ENCODE results near the gene SAMD3. TPM values are rescaled to one million over a fixed set of nuclear protein-coding genes. Genes with fewer than 3 reads are reported as not detected.

Gene SAMD3
- total and polyA plus RNA-seq, 2 experiments from 2014 or later = 3.8 to 4.9 TPM

DNA sequence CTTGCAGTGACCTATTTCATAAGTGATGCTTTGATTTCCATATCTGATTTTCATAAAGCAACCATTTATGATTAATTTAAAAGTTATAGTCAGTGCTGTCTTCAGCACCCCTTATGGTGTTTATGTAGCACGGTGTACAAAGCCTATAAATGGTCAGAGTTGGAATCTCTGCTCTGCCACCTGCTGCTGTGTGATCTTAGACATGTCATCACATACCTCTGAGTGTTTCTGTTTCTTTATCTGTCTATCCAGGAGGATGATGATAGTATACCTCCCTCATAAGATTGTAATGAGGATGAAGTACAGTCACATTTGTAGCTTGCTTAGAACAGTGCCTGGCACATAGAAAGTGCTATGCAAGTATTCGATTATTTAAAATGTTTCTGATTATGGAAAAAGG, 100.5 kb downstream of the SAMD3 start:
- Mint-ChIP-seq H3K4me3 (no peak overlapping the region), H3K36me3 (ENCODE audit: low read depth) (no peaks in the 10 kb centered on the region), H3K27me3 (ENCODE audit: insufficient read depth, low read depth, poor library complexity) (no peaks in the 10 kb centered on the region), H3K4me1 (peaks cover 7% of the 10 kb centered on the region; the same call in 2 of the 3 replicates), H3K27ac (no peak overlapping the region), H3K9me3 (no peaks in the 10 kb centered on the region)
- H3K4me3 ChIP-seq = no peak overlapping the region
- DNase-seq (ENCODE audit: low spot score) (no peak), ATAC-seq (no peak)
- no peak overlapping the region for H3K27ac ChIP-seq (ENCODE audit: low read depth)
- no peaks in the 10 kb centered on the region for H3F3A ChIP-seq (replicated peaks; ENCODE audit: low read depth)
- no peak overlapping the region for H2AFZ ChIP-seq
- H3K79me2 ChIP-seq (replicated peaks; ENCODE audit: insufficient read depth) = no peaks in the 10 kb centered on the region
- H3K4me1 ChIP-seq (ENCODE audit: insufficient read depth) = 0 out of 2 replicates have a peak, but pooled peaks cover 2% of the 10 kb centered on the region
- TF ChIP-seq, protein P1, sequence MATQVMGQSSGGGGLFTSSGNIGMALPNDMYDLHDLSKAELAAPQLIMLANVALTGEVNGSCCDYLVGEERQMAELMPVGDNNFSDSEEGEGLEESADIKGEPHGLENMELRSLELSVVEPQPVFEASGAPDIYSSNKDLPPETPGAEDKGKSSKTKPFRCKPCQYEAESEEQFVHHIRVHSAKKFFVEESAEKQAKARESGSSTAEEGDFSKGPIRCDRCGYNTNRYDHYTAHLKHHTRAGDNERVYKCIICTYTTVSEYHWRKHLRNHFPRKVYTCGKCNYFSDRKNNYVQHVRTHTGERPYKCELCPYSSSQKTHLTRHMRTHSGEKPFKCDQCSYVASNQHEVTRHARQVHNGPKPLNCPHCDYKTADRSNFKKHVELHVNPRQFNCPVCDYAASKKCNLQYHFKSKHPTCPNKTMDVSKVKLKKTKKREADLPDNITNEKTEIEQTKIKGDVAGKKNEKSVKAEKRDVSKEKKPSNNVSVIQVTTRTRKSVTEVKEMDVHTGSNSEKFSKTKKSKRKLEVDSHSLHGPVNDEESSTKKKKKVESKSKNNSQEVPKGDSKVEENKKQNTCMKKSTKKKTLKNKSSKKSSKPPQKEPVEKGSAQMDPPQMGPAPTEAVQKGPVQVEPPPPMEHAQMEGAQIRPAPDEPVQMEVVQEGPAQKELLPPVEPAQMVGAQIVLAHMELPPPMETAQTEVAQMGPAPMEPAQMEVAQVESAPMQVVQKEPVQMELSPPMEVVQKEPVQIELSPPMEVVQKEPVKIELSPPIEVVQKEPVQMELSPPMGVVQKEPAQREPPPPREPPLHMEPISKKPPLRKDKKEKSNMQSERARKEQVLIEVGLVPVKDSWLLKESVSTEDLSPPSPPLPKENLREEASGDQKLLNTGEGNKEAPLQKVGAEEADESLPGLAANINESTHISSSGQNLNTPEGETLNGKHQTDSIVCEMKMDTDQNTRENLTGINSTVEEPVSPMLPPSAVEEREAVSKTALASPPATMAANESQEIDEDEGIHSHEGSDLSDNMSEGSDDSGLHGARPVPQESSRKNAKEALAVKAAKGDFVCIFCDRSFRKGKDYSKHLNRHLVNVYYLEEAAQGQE (IDR thresholded peaks at IDR 0.05; ENCODE audit: unreplicated experiment) = no peak
- H3K9me2 ChIP-seq (ENCODE audit: insufficient read depth) = peaks cover 3% of the 10 kb centered on the region; the same call in 1 of the 2 replicates
- no peaks in the 10 kb centered on the region for H4K20me1 ChIP-seq (replicated peaks; ENCODE audit: insufficient read depth)
- H3K27me3 ChIP-seq (ENCODE audit: insufficient read depth) = no peaks in the 10 kb centered on the region
- no peak overlapping the region for H3K4me2 ChIP-seq
- H3K36me3 ChIP-seq (ENCODE audit: insufficient read depth) = no peaks in the 10 kb centered on the region

DNA sequence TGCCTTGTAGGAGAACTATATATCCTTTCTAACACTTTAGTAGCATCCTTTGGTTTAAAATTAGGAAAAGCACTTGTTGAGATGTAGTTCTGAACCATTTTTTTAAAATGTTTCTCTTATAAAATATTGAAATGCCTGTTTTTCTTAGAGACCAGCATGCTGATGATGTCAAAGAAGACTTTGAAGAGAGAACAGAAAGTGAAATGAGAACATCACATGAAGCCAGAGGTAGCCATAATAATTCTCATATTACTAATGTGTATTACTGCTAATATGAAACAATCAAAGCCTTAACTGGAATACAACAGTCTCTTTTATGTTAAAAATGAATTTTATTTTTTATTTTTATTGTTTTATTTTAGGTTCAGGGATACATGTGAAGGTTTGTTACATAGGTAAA, 102.0 kb downstream of the SAMD3 start:
- Histone ChIP-seq H3K4me3 (no peak overlapping the region), H3K79me2 (replicated peaks; ENCODE audit: insufficient read depth) (no peaks in the 10 kb centered on the region), H4K20me1 (replicated peaks; ENCODE audit: insufficient read depth) (no peaks in the 10 kb centered on the region), H3K9me2 (ENCODE audit: insufficient read depth) (no peaks in the 10 kb centered on the region), H3K36me3 (ENCODE audit: insufficient read depth) (no peaks in the 10 kb centered on the region), H3F3A (replicated peaks; ENCODE audit: low read depth) (no peaks in the 10 kb centered on the region), H3K4me2 (no peak overlapping the region), H3K4me1 (ENCODE audit: insufficient read depth) (no peaks in the 10 kb centered on the region), H3K27ac (ENCODE audit: low read depth) (no peak overlapping the region), H2AFZ (no peak overlapping the region), H3K27me3 (ENCODE audit: insufficient read depth) (no peaks in the 10 kb centered on the region)
- ATAC-seq (no peak), DNase-seq (ENCODE audit: low spot score) (no peak)
- no peak overlapping the region for H3K4me3 Mint-ChIP-seq
- H3K9me3 Mint-ChIP-seq = no peaks in the 10 kb centered on the region
- H3K27ac Mint-ChIP-seq = no peak overlapping the region
- no peaks in the 10 kb centered on the region for H3K36me3 Mint-ChIP-seq (ENCODE audit: low read depth)
- TF ChIP-seq, protein P2, sequence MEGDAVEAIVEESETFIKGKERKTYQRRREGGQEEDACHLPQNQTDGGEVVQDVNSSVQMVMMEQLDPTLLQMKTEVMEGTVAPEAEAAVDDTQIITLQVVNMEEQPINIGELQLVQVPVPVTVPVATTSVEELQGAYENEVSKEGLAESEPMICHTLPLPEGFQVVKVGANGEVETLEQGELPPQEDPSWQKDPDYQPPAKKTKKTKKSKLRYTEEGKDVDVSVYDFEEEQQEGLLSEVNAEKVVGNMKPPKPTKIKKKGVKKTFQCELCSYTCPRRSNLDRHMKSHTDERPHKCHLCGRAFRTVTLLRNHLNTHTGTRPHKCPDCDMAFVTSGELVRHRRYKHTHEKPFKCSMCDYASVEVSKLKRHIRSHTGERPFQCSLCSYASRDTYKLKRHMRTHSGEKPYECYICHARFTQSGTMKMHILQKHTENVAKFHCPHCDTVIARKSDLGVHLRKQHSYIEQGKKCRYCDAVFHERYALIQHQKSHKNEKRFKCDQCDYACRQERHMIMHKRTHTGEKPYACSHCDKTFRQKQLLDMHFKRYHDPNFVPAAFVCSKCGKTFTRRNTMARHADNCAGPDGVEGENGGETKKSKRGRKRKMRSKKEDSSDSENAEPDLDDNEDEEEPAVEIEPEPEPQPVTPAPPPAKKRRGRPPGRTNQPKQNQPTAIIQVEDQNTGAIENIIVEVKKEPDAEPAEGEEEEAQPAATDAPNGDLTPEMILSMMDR (conservative IDR thresholded peaks at IDR 0.05; ENCODE audit: low read depth in 2 of 2) = no peak
- TF ChIP-seq, protein P3, sequence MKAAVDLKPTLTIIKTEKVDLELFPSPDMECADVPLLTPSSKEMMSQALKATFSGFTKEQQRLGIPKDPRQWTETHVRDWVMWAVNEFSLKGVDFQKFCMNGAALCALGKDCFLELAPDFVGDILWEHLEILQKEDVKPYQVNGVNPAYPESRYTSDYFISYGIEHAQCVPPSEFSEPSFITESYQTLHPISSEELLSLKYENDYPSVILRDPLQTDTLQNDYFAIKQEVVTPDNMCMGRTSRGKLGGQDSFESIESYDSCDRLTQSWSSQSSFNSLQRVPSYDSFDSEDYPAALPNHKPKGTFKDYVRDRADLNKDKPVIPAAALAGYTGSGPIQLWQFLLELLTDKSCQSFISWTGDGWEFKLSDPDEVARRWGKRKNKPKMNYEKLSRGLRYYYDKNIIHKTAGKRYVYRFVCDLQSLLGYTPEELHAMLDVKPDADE (IDR thresholded peaks at IDR 0.05) = no peak
- no peak for TF ChIP-seq ZNF331 (CRISPR knock-in tag; IDR thresholded peaks at IDR 0.05; ENCODE audit: low read depth)
- H3K4me1 Mint-ChIP-seq = no peaks in the 10 kb centered on the region
- no peaks in the 10 kb centered on the region for H3K27me3 Mint-ChIP-seq (ENCODE audit: insufficient read depth, low read depth, poor library complexity)
